DOHH2 (cell line): ENCODE measurements around the gene MYZAP.

Experiments used
- H3F3A ChIP-seq: fragments of 200-600 bp; sonication (generic), shearing (Covaris generic); 2 replicates; pipeline ENCODE4 v1.6.0; 2016; ENCODE audit warnings: antibody characterized with exemption, mild to moderate bottlenecking; ENCODE audit not compliant: control insufficient read depth, insufficient read depth
- H3K27ac ChIP-seq: fragments of 200-600 bp; sonication (generic); 2 replicates; pipeline ENCODE4 v1.5.1; 2014; ENCODE audit warnings: low read depth, mild to moderate bottlenecking, low read length, moderate library complexity
- H3K27me3 ChIP-seq: fragments of 200-600 bp; sonication (generic); 2 replicates; pipeline ENCODE4 v1.6.1; 2014; ENCODE audit warnings: mild to moderate bottlenecking, low read length, mixed read lengths; ENCODE audit not compliant: control insufficient read depth
- H3K36me3 ChIP-seq: fragments of 200-600 bp; sonication (generic); 2 replicates; pipeline ENCODE4 v1.6.1; 2014; ENCODE audit warnings: mild to moderate bottlenecking, low read length, moderate library complexity, mixed read lengths; ENCODE audit not compliant: control insufficient read depth
- H3K4me1 ChIP-seq: fragments of 200-600 bp; sonication (generic); 2 replicates; pipeline ENCODE4 v1.6.1; 2014; ENCODE audit warnings: mild to moderate bottlenecking, low read length, mixed read lengths; ENCODE audit not compliant: control insufficient read depth
- H3K4me2 ChIP-seq: fragments of 200-600 bp; sonication (generic); 2 replicates; pipeline ENCODE4 v1.6.0; 2014; ENCODE audit warnings: mild to moderate bottlenecking, low read length, moderate library complexity
- H3K4me3 ChIP-seq: fragments of 200-600 bp; sonication (generic); 2 replicates; pipeline ENCODE4 v1.5.1; 2014; ENCODE audit warnings: mild to moderate bottlenecking, low read length, mixed read lengths
- H3K79me2 ChIP-seq: fragments of 200-600 bp; sonication (generic); 2 replicates; pipeline ENCODE4 v1.6.1; 2014; ENCODE audit warnings: mild to moderate bottlenecking, low read length, mixed read lengths; ENCODE audit not compliant: control insufficient read depth
- H3K9me2 ChIP-seq: fragments of 200-600 bp; sonication (generic); replicated peaks from 2 replicates; pipeline ENCODE4 v1.6.1; 2014; ENCODE audit warnings: mild to moderate bottlenecking, low read length, mixed read lengths; ENCODE audit not compliant: control insufficient read depth
- H3K9me3 ChIP-seq: fragments of 200-600 bp; sonication (generic); 2 replicates; pipeline ENCODE4 v1.6.1; 2014; ENCODE audit warnings: antibody characterized with exemption, low read length, mixed read lengths; ENCODE audit not compliant: control insufficient read depth, insufficient read depth
- H4K20me1 ChIP-seq: fragments of 200-600 bp; sonication (generic); 2 replicates; pipeline ENCODE4 v1.6.0; 2014; ENCODE audit warnings: low read depth, mild to moderate bottlenecking, antibody characterized with exemption, low read length, moderate library complexity; ENCODE audit not compliant: control insufficient read depth, insufficient read depth
- CTCF ChIP-seq: fragments of 200-600 bp; sonication (generic); IDR thresholded peaks from one replicate; pipeline ENCODE4 v1.5.1; 2014; ENCODE audit warnings: antibody characterized with exemption, mild to moderate bottlenecking, low read depth, low read length; ENCODE audit not compliant: poor library complexity, severe bottlenecking
- EZH2phosphoT487 ChIP-seq: fragments of 200-600 bp; sonication (generic); IDR thresholded peaks from 2 replicates; pipeline ENCODE4 v1.6.1; 2017; ENCODE audit warnings: borderline replicate concordance, mild to moderate bottlenecking, antibody characterized with exemption, low read length, moderate library complexity, mixed read lengths

The MYZAP gene

DNA sequence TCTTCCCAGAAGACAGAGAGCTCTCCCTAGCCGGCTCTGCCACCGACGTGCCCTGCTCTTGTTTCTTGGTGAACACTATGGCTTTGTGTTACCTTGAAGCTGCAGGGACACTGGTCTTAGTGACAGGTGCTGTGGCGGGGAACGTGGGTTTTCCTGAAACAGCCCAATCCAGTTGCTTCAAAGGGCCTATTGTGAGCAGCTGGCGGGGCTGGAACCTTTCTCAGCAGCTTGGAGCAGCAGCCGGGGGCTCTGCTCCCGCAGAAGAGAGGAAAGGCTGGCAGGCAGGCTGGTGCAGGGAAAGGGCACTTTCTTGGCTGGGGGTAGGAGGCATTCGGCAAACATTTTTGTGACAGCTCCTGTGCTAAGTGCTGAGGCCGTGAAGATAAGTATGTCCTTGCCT, 12.8 kb downstream of the MYZAP start:
- no peaks in the 10 kb centered on the region for H3F3A ChIP-seq
- no peaks in the 10 kb centered on the region for H4K20me1 ChIP-seq
- H3K9me2 ChIP-seq, result no peaks in the 10 kb centered on the region
- H3K79me2 ChIP-seq, result no peaks in the 10 kb centered on the region
- no peak overlapping the region for H3K27ac ChIP-seq
- no peaks in the 10 kb centered on the region for H3K36me3 ChIP-seq
- no peak overlapping the region for H3K4me2 ChIP-seq
- H3K9me3 ChIP-seq, result no peaks in the 10 kb centered on the region
- H3K4me1 ChIP-seq, result no peaks in the 10 kb centered on the region
- TF ChIP-seq EZH2phosphoT487, result no peak
- no peak for TF ChIP-seq CTCF
- no peak overlapping the region for H3K4me3 ChIP-seq
- peaks cover 5% of the 10 kb centered on the region; the same call in 1 of the 2 replicates for H3K27me3 ChIP-seq

DNA sequence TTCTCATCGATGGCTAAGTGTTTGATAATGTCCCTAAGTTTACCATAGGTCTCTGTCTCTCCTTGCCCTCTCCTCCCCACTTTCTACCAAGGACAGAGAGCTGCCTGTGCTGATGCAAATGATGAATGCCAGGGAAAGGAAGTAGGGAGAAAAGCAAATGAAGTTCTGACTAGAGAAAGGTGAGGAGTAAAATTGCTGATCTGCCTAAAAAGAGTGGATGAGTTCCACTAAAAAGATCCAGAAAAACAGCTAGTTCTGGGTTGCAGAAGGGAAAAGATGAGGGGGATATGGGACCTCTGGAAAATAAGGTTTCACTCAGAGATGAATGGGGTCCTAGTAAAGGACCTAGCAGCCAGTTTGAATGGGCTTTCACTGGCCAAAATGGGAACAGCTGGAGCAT, 13.8 kb downstream of the MYZAP start:
- Histone ChIP-seq H3K79me2 (no peaks in the 10 kb centered on the region), H3K4me3 (no peak overlapping the region)
- TF ChIP-seq CTCF (no peak), EZH2phosphoT487 (no peak)

DNA sequence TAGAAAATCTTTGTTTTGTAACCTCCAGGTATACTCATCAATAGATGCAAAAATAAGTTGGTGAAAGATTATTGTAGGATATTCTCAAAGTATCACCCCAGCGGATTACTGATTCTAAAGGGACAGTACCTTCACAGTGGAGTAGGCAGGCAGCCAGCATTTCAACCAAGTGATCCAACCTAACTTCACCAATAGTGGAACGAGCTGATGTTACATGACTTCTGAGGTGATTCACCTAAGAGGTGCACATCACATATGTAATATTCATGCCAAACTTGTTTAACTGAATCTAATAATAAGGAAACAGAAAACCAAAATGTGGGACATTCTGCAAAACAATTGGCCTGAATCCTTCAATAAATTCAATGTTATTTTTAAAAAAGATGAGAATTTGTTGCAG, 14.3 kb downstream of the MYZAP start:
- no peaks in the 10 kb centered on the region for H3K4me1 ChIP-seq
- no peaks in the 10 kb centered on the region for H4K20me1 ChIP-seq
- no peaks in the 10 kb centered on the region for H3K9me3 ChIP-seq
- H3K27me3 ChIP-seq, result peaks cover 5% of the 10 kb centered on the region; the same call in 1 of the 2 replicates
- H3K27ac ChIP-seq, result no peak overlapping the region
- H3K9me2 ChIP-seq, result no peaks in the 10 kb centered on the region
- TF ChIP-seq EZH2phosphoT487 (no peak), CTCF (no peak)
- no peaks in the 10 kb centered on the region for H3K36me3 ChIP-seq
- no peak overlapping the region for H3K4me2 ChIP-seq
- no peaks in the 10 kb centered on the region for H3F3A ChIP-seq
- H3K79me2 ChIP-seq, result no peaks in the 10 kb centered on the region
- H3K4me3 ChIP-seq, result no peak overlapping the region

More for the DNA sequence above, 13.8 kb downstream of the MYZAP start:
- Histone ChIP-seq H3F3A (no peaks in the 10 kb centered on the region), H4K20me1 (no peaks in the 10 kb centered on the region), H3K9me3 (no peaks in the 10 kb centered on the region), H3K27me3 (peaks cover 5% of the 10 kb centered on the region; the same call in 1 of the 2 replicates), H3K27ac (no peak overlapping the region), H3K4me2 (no peak overlapping the region), H3K9me2 (no peaks in the 10 kb centered on the region), H3K4me1 (no peaks in the 10 kb centered on the region), H3K36me3 (no peaks in the 10 kb centered on the region)
